Mesodermal cell (in vitro differentiated cells): ENCODE results near the gene SPAG4.

ENCODE experiments used
- H3K27ac ChIP-seq: 2 replicates; pipeline ENCODE4 v1.7.0; 2013; ENCODE audit warnings: mild to moderate bottlenecking, low read depth, low read length, moderate library complexity; ENCODE audit not compliant: severe bottlenecking
- H3K36me3 ChIP-seq: 2 replicates; pipeline ENCODE4 v1.7.1; 2013; ENCODE audit warnings: mild to moderate bottlenecking, low read length, moderate library complexity; ENCODE audit not compliant: control insufficient read depth, insufficient read depth
- H3K4me1 ChIP-seq: one replicate; pipeline ENCODE4 v1.7.1; 2013; ENCODE audit warnings: mild to moderate bottlenecking, low read length; ENCODE audit not compliant: insufficient read depth, control insufficient read depth, poor library complexity, severe bottlenecking
- H3K4me3 ChIP-seq: 2 replicates; pipeline ENCODE4 v1.7.0; 2013; ENCODE audit warnings: low read length, control low read depth, mild to moderate bottlenecking; ENCODE audit not compliant: insufficient read depth, poor library complexity, severe bottlenecking; ENCODE audit errors: extremely low read depth
- H3K9me3 ChIP-seq: 2 replicates; pipeline ENCODE4 v1.7.1; 2013; ENCODE audit warnings: mild to moderate bottlenecking, low read length, moderate library complexity; ENCODE audit not compliant: control insufficient read depth
- WGBS, 2 experiments: methylation state at CpG; one replicate each; pipeline ENCODE4 v1.1.5; 2013; ENCODE audit warnings: missing lambda C conversion rate in 2 of 2; ENCODE audit not compliant: insufficient coverage in 2 of 2; 5-methylcytosine and 5-hydroxymethylcytosine counted together

SPAG4 gene

GRCh38 chr20:35657271-35657670 is 41.6 kb downstream of the SPAG4 start:
- H3K9me3 ChIP-seq: no peaks in the 10 kb centered on the region
- H3K4me3 ChIP-seq: no peak overlapping the region
- H3K4me1 ChIP-seq: peaks cover 12% of the 10 kb centered on the region
- peaks cover 52% of the 10 kb centered on the region for H3K36me3 ChIP-seq
- WGBS, 2 experiments: no CpG with 5 or more reads among the region's 1 CpG
- H3K27ac ChIP-seq: no peak overlapping the region

GRCh38 chr20:35660122-35660937 is 44.7 kb downstream of the SPAG4 start:
- Histone ChIP-seq H3K27ac (no peak overlapping the region), H3K4me3 (no peak overlapping the region), H3K36me3 (peaks cover 22% of the 10 kb centered on the region), H3K4me1 (peaks cover 15% of the 10 kb centered on the region), H3K9me3 (no peaks in the 10 kb centered on the region)
- WGBS, 2 experiments: 86 to 94% methylated on average over 3 to 7 of the region's 10 CpGs

GRCh38 chr20:35661053-35661452 is 45.4 kb downstream of the SPAG4 start:
- peaks cover 15% of the 10 kb centered on the region for H3K4me1 ChIP-seq
- WGBS, 2 experiments: no CpG with 5 or more reads among the region's 2 CpGs
- H3K27ac ChIP-seq: no peak overlapping the region
- H3K36me3 ChIP-seq: peaks cover 19% of the 10 kb centered on the region
- H3K9me3 ChIP-seq: no peaks in the 10 kb centered on the region
- H3K4me3 ChIP-seq: peak overlapping the region; percentile 19

DNA sequence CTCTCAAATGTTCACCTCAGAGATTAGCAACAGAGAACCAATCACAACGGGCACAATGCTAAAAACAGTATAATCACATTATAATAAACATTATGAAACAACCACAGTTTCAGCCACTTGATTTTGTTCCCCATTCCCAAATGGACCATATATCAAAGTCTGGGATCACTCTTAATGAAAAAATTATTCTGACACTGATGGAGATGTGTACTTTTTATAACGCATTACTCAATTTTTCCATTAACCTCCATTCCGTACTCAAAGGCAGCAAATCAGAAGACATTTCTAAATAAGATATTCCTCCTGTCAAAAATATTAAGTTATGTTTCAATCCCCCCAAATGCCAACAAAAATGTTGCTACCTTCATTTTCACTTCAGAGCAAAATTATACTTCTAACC is 46.3 kb downstream of the SPAG4 start:
- Histone ChIP-seq H3K9me3 (no peaks in the 10 kb centered on the region), H3K36me3 (peaks cover 12% of the 10 kb centered on the region), H3K4me3 (peak overlapping the region; percentile 19), H3K27ac (no peak overlapping the region), H3K4me1 (peaks cover 15% of the 10 kb centered on the region)
- 83% methylated on average over 1 of the region's 3 CpGs; no CpG with 5 or more reads in 1 of the 2 experiments for WGBS, 2 experiments

DNA sequence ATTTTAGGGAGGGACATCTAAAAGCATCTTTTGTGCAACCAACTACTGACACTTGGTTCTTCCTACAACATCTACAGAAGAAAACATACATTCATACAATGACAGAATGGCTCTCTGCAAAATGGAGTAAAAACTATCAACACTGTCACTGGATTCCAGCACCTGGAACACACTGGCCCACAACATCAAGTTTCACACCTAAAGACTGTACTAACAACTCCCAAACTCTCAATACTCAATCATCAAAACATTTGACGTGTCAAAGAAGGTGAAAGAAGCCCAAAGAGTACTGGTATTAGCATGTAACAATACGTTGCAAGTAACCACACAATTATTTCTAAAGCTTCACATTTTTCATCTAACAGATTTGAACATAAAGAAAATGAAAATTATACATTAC is 46.9 kb downstream of the SPAG4 start:
- Histone ChIP-seq H3K4me3 (peak overlapping the region; percentile 91), H3K27ac (no peak overlapping the region), H3K4me1 (peaks cover 15% of the 10 kb centered on the region), H3K9me3 (no peaks in the 10 kb centered on the region), H3K36me3 (peaks cover 6% of the 10 kb centered on the region)
- WGBS, 2 experiments: 14% methylated on average over 2 of the region's 2 CpGs; no CpG with 5 or more reads in 1 of the 2 experiments

GRCh38 chr20:35663516-35664465 is 48.2 kb downstream of the SPAG4 start:
- H3K27ac ChIP-seq: peak overlapping the region; percentile 97

GRCh38 chr20:35664466-35665206 is 49.0 kb downstream of the SPAG4 start, which contains the start of the genes CPNE1 and RBM12:
Gene CPNE1 (minus strand): TSS chr20:35664900. CDS start chr20:35632923, 31,977 bp downstream.
Gene RBM12 (minus strand): TSS chr20:35664900. CDS start chr20:35655322, 9,578 bp downstream.
- Histone ChIP-seq H3K36me3 (peaks cover 14% of the 10 kb centered on the region), H3K27ac (peak within 1 kb of the TSS; percentile 97), H3K4me1 (peaks cover 15% of the 10 kb centered on the region), H3K4me3 (peak within 1 kb of the TSS; percentile 91), H3K9me3 (no peaks in the 10 kb centered on the region)
- WGBS, 2 experiments: 2 to 5% methylated on average over 35 to 40 of the region's 61 CpGs

More at GRCh38 chr20:35663516-35664465, 48.2 kb downstream of the SPAG4 start:
- peak overlapping the region; percentile 91 for H3K4me3 ChIP-seq
- H3K4me1 ChIP-seq: peaks cover 15% of the 10 kb centered on the region
- H3K9me3 ChIP-seq: no peaks in the 10 kb centered on the region
- WGBS, 2 experiments: 0 to 1% methylated on average over 22 to 27 of the region's 28 CpGs
- peaks cover 6% of the 10 kb centered on the region for H3K36me3 ChIP-seq

- no peak overlapping the region for H3K27ac ChIP-seq
- H3K36me3 ChIP-seq: peaks cover 20% of the 10 kb centered on the region
- peaks cover 15% of the 10 kb centered on the region for H3K4me1 ChIP-seq
- no peaks in the 10 kb centered on the region for H3K9me3 ChIP-seq
- no peak overlapping the region for H3K4me3 ChIP-seq
- 92 to 97% methylated on average over 10 to 11 of the region's 17 CpGs for WGBS, 2 experiments
Measured at GRCh38 chr20:35665949-35666288, 50.3 kb downstream of the SPAG4 start.

DNA sequence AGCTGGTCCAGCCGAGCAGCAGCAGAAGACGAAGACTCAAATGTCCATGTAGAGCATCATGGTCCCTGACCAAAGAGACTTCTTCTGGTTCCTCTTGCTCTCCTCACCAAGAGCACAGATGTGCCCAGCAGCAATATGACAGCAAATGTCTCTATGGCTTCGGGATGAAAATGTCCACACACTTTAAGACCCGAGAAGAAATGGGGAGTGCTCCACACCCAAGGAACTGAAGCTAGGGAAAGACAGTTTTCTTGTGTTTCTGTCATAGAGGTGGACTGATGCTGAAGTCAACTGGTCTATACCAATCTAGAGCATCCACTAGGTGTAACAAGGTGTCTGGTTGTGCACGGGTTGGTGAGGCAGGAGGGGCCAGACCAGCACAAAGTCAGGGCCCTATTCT is 53.6 kb downstream of the SPAG4 start:
- Histone ChIP-seq H3K36me3 (peaks cover 35% of the 10 kb centered on the region), H3K4me1 (no peaks in the 10 kb centered on the region), H3K4me3 (no peak overlapping the region), H3K27ac (no peak overlapping the region), H3K9me3 (no peaks in the 10 kb centered on the region)
- 94 to 98% methylated on average over 4 to 5 of the region's 5 CpGs for WGBS, 2 experiments

DNA sequence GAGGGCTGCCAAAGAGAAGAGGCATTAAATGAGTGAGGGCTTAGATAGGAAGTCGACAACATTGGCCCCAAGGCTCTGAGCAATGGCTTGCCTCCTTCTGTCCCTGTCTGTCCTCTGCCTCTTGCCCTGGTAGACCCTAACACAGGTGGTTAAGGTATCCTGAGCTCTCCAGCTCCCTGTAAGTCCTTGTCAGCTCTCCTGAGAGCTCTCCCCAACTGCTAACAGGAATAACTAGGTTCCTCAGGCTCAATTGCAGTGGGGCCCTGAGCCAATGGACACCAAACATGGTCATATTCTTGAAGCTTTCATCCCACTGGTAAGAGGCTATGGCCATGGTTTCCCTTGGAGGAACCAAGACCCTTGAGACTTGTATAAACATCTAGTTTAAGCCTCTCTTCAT is 54.1 kb downstream of the SPAG4 start:
- Histone ChIP-seq H3K36me3 (peaks cover 35% of the 10 kb centered on the region), H3K4me1 (no peaks in the 10 kb centered on the region), H3K9me3 (no peaks in the 10 kb centered on the region), H3K4me3 (no peak overlapping the region), H3K27ac (no peak overlapping the region)
- 92% methylated on average over 1 of the region's 1 CpG; no CpG with 5 or more reads in 1 of the 2 experiments for WGBS, 2 experiments
